BJ (cell line): Measurements from ENCODE around the gene ADRB2. TPM values are rescaled to one million over a fixed set of nuclear protein-coding genes. Genes with fewer than 3 reads are reported as not detected.

Experiments
- CTCF ChIA-PET: fragments of 350-600 bp; formaldehyde crosslinking; extraction: SDS; loops from one replicate; lab custom pipeline; 2021; ENCODE audit warnings: antibody characterized with exemption, inconsistent platforms; lab: Yijun Ruan, JAX
- POLR2A ChIA-PET: fragments of 300-600 bp; sonication (Branson Sonifier 250); formaldehyde crosslinking; extraction: SDS; loops from one replicate; lab custom pipeline; 2021; ENCODE audit warnings: antibody characterized with exemption; lab: Charles Lee
- DNase-seq: peaks from one replicate; pipeline ENCODE4 v3.0.0-alpha.2; 2011; ENCODE audit warnings: low read depth
- H3K27me3 ChIP-seq: 2 replicates; pipeline ENCODE4 v1.6.0; 2011; ENCODE audit warnings: low read length; ENCODE audit not compliant: control insufficient read depth, insufficient read depth
- H3K36me3 ChIP-seq: 2 replicates; pipeline ENCODE4 v1.5.1; 2011; ENCODE audit warnings: low read length; ENCODE audit not compliant: control insufficient read depth, insufficient read depth
- H3K4me3 ChIP-seq: 2 replicates; pipeline ENCODE4 v1.5.1; 2011; ENCODE audit warnings: low read depth, mild to moderate bottlenecking, control low read depth, low read length
- CTCF ChIP-seq: IDR thresholded peaks from 2 replicates; pipeline ENCODE4 v1.5.1; 2011; ENCODE audit warnings: low read depth, mild to moderate bottlenecking, control low read depth, inconsistent platforms, low read length, moderate library complexity; ENCODE audit not compliant: insufficient read depth
- polyA plus RNA-seq: library from polyadenylated mRNA; depleted of rRNA; stranded (reverse); fragments of >200 nt; gene quantifications from 2 replicates; pipeline ENCODE4 v1.2.3, GENCODE V29; 2011

ADRB2 gene
- polyA plus RNA-seq, 1 experiment = 0.64 TPM

GRCh38 chr5:148840531-148840930 is 14.1 kb downstream of the ADRB2 start:
- DNase-seq = no peak
- H3K4me3 ChIP-seq = no peak overlapping the region
- TF ChIP-seq CTCF = no peak
- H3K27me3 ChIP-seq = no peaks in the 10 kb centered on the region
- no peaks in the 10 kb centered on the region for H3K36me3 ChIP-seq
- CTCF ChIA-PET = interaction anchor here (0.9 kb wide), 1 partner anchor 12 kb away, joined by 3 read pairs; no protein-coding TSS in a partner anchor
- POLR2A ChIA-PET = no interaction called here

- H3K4me3 ChIP-seq = no peak overlapping the region
- CTCF ChIA-PET = no interaction called here
- H3K27me3 ChIP-seq = no peaks in the 10 kb centered on the region
- POLR2A ChIA-PET = no interaction called here
- DNase-seq = no peak
- no peak for TF ChIP-seq CTCF
- no peaks in the 10 kb centered on the region for H3K36me3 ChIP-seq
Measured at GRCh38 chr5:148841519-148841918, 15.1 kb downstream of the ADRB2 start.

GRCh38 chr5:148842161-148842560 is 15.8 kb downstream of the ADRB2 start:
- no peak for TF ChIP-seq CTCF
- H3K27me3 ChIP-seq = no peaks in the 10 kb centered on the region
- ChIA-PET CTCF (interaction anchor here (0.6 to 0.8 kb wide), 2 partner anchors 146 to 663 kb away, joined by 3 read pairs; no protein-coding TSS in a partner anchor), POLR2A (no interaction called here)
- no peak for DNase-seq
- H3K4me3 ChIP-seq = no peak overlapping the region
- H3K36me3 ChIP-seq = no peaks in the 10 kb centered on the region

GRCh38 chr5:148843510-148844318 is 17.3 kb downstream of the ADRB2 start:
- CTCF ChIA-PET = interaction anchor here (0.6 kb wide), 1 partner anchor 10 kb away, joined by 3 read pairs; no protein-coding TSS in a partner anchor
- TF ChIP-seq CTCF = no peak
- POLR2A ChIA-PET = no interaction called here
- Histone ChIP-seq H3K36me3 (no peaks in the 10 kb centered on the region), H3K4me3 (no peak overlapping the region), H3K27me3 (no peaks in the 10 kb centered on the region)
- no peak for DNase-seq

GRCh38 chr5:148844433-148845280 is 18.2 kb downstream of the ADRB2 start:
- Histone ChIP-seq H3K36me3 (no peaks in the 10 kb centered on the region), H3K4me3 (no peak overlapping the region), H3K27me3 (no peaks in the 10 kb centered on the region)
- ChIA-PET CTCF (interaction anchor here (0.6 to 2.2 kb wide), 2 partner anchors 9 to 16 kb away, joined by 3 to 6 read pairs; no protein-coding TSS in a partner anchor), POLR2A (no interaction called here)
- DNase-seq = no peak
- TF ChIP-seq CTCF = no peak
